Caki2 (cell line): ENCODE results near the gene AFAP1L1. TPM values are rescaled to one million over a fixed set of nuclear protein-coding genes. Genes with fewer than 3 reads are reported as not detected.
A peak's percentile ranks its signal among the peaks of the same experiment; 100 is the strongest.

Experiments
- DNase-seq: peaks from one replicate; pipeline ENCODE4 v3.0.0-alpha.2; 2015; ENCODE audit warnings: low read depth
- in situ Hi-C: cut with HindIII; loops from 2 replicates; pipeline ENCODE4 v1.10.0; 2016; ENCODE audit warnings: low sequenced_read_pairs, low pct_unique_long_range_greater_than_20kb, mixed read lengths
- total RNA-seq: library from RNA; depleted of rRNA; stranded (reverse); fragments of >200 nt; shearing (Covaris generic); gene quantifications from 2 replicates; pipeline ENCODE4 v1.2.3, GENCODE V29; 2014; ENCODE audit warnings: low replicate concordance

Gene AFAP1L1
- total RNA-seq, 1 experiment from 2014 or later: 3.6 TPM

DNA sequence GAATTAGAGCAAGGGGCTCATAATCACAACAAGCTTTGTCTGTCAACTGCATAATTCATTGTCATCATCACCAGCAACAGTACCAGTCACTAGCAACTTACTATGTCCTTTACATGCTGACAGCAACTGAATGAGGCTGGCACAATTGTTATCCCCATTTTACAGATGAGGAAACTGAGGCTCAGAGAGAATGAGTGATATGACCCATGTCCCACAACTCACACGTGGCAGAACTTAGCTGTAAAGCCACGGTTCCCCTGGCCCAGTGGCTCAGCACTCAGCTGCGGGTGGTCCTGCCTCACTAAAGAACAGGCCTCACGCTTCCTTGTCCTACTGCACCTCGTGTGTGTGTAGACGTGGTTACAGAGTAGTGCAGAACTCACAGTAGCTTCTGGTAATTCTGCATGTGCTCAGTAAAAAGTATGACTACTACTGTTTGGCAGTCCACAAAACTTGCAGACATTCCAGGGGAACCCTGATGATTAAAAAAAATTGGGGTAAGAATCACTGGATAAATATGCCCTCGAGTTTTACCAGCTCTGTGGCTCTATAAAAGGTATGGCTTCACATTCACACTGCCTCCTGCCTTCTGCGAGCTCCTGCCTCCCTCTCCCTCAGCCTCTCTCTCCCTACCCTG is 30.2 kb downstream of the AFAP1L1 start:
- DNase-seq: no peak
- in situ Hi-C loops: no loop called here

DNA sequence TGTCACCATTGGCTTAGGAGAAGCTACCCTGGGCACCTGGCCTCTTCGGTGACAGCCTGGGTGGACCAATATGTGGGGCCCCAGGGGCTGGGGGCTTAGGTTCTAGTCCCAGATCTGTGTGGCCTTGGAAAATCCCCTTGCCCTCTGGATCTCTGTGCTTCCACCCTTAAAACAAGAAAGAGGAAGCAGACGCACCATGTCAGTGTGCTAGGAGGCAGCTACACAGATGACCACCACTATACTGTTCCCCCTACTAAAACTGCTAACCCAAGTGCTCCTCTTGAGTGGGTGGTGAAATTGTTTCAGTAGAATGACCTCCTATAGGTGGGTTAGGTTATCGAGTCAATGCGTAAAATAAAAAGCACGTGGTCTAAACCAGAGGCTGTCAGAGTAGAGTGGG is 31.0 kb downstream of the AFAP1L1 start:
- in situ Hi-C loops: no loop called here
- DNase-seq: no peak

- in situ Hi-C loops: no loop called here
- no peak for DNase-seq
Observed at GRCh38 chr5:149303210-149303609, 31.6 kb downstream of the AFAP1L1 start.

DNA sequence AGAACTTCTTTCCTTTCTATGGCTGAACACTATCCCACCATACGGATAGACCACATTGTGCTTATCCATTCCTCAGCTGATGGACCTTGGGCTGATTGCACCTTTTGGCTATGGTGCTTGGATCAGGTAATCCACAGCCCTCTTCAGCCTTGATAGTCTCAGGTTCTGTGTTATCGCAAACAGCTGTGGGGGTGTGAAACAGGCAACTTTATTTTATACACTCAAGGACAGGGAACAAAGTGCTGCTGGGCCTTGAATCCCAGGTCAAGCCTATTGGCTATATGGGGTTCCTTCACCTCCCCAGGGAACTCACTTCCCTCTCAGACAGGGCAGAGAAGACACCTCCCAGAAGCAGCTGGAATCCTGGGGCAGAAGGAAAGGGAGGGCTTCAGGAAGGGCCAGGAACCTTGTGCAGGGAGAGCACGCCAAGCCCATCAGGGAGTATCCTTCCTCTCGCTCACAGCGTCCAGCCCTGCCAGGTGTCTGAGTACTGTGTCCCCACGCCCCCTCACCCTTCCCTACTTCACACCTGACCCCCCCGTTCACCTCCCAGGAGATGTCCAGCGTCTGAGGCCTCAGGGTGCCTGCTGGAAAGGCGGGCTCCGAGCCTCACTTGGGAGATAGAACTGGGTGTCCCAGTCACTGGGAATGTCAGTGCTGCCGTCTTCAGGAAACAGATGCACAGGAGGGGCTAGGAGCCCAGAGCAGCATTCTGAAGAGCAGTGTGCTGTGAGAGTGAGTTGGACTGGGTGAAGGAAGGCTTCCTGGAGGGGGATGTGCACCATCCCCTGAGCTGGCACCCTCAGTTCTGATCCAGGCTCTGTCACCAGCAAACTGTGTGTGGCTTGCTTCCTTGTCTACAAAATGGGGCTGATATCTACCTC is 32.8 kb downstream of the AFAP1L1 start:
- in situ Hi-C loops: no loop called here
- no peak for DNase-seq

- DNase-seq: no peak
- in situ Hi-C loops: no loop called here
Observed at GRCh38 chr5:149309354-149309753, 37.7 kb downstream of the AFAP1L1 start.

- in situ Hi-C loops: no loop called here
- no peak for DNase-seq
Observed at GRCh38 chr5:149310488-149310887, 38.8 kb downstream of the AFAP1L1 start.

DNA sequence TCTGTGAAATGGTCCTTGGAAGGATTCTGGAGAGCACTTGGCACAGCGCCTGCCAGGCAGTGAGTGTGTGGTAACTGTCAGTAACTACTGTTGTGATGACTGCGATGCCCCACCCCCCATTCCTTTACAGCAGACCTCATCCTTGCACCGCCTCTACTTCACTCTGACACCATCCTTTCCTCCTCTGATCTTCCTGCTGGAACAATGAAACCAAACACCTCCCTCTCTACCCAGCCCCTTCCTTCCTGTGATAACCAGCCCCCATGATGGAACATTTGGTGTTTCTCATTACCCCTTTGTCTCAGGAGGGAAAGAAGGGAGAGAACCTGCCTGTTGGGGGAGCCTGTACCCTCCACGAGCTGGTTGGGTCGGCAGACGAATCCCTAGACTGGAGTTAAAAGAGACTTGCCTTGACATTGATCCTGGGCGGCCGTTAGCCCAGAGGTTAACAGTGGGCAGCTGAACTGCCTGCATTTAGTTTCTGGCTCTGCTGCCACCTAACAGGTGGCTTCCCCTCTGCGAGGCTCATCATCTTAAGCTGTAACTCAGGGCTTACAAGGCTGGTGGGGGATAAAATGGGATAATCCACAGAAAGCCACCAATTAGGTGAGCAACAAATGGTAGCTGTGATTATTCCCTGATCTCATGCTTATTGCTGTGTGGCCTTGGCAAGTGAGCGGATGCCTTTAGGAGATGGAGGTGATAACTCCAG is 39.4 kb downstream of the AFAP1L1 start:
- in situ Hi-C loops: no loop called here
- peak; percentile 30 for DNase-seq

DNA sequence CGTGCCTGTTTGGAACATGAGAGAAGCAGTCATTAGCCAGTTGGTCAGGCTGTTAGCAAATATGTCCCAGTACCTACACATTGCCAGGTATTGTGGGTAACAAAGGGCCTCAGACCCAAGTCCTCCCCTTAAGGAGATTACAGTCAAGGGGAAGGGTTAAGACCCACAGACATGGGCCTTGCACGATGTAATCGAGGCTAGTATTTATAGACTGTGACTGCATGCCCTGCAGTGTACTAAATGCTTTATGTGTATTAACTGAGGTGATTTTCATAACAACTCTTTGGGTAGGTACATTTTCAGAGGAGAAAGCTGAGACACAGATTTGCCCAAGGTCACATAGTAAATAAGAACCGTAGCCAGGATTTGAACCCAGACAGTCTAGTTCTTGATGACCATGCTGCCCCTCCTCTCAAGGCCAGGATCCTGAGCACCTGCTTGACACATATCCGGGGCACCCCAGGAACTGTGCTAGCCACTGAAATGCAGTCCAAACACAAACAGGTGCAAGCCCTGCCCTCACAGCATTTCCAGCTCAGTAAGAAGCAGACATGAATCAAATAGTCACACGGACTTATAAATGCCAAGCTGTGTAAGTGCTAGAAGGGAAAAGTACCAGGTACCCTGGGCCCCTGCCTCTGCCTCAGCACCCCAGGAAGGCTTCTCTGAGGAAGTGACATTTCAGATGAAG is 41.6 kb downstream of the AFAP1L1 start:
- in situ Hi-C loops: no loop called here
- DNase-seq: no peak

DNA sequence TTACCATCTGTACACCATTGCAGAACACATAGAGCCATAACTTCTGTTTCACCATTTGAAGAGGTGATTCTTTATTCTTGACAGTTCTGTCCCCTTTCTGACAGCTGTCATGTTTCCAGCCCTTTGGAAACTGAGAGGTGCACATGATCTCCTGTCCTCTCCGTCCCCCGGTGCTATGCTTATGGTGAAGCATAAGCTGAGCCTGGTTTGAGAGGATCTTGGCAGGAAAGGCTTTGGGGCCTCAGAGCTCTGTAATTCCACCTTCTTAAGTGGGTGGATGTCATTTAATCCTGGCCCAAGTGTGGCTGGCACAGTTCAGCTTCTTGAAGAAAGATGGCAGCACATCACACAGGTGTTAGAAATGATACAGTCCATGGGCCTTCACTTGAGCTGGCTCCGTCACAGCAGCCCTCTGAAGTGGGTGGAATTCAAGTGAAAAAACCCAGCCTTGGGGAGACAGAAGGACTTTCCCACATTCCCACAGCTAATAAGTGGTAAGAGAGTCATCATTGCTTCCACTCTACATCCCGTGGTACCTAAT is 43.0 kb downstream of the AFAP1L1 start:
- DNase-seq: no peak
- in situ Hi-C loops: no loop called here

- DNase-seq: no peak
- in situ Hi-C loops: no loop called here
Observed at GRCh38 chr5:149315753-149316152, 44.1 kb downstream of the AFAP1L1 start.

GRCh38 chr5:149317281-149318048 is 45.8 kb downstream of the AFAP1L1 start:
- peak; percentile 42 for DNase-seq
- in situ Hi-C loops: no loop called here

GRCh38 chr5:149319174-149319573 is 47.5 kb downstream of the AFAP1L1 start:
- no peak for DNase-seq
- in situ Hi-C loops: no loop called here

GRCh38 chr5:149320791-149321330 is 49.2 kb downstream of the AFAP1L1 start:
- in situ Hi-C loops: no loop called here
- DNase-seq: peak; percentile 97

- no peak for DNase-seq
- in situ Hi-C loops: no loop called here
Observed at GRCh38 chr5:149322518-149322917, 50.9 kb downstream of the AFAP1L1 start.

- DNase-seq: no peak
- in situ Hi-C loops: no loop called here
Observed at GRCh38 chr5:149323210-149323609, 51.6 kb downstream of the AFAP1L1 start.

GRCh38 chr5:149323621-149324205 is 52.1 kb downstream of the AFAP1L1 start:
- no peak for DNase-seq
- in situ Hi-C loops: no loop called here

DNA sequence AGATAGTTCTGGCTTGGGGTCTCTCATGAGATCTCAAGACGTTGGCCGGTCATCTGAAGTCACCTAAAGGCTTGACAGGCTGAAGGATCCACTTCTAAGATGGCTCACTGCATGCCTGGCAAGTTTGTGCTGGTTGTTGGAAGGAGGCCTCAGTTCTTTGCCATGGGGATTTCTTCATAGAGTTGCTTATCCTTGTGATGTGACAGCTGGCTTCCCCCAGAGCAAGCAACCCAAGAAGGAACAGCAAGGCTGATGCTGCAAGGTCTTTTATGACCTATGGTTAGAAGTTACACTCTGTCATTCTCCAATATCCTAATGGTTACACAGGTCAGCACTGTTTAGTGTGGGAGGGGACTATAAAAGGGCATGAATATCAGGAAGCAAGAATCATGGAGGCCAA is 53.0 kb downstream of the AFAP1L1 start:
- in situ Hi-C loops: no loop called here
- DNase-seq: no peak
